COLO668 (cell line): Measurements from ENCODE around the gene HNRNPA2B1.
"Not testable (repeated sequence)": the region's sequence is repeated elsewhere in the genome, so short reads cannot be mapped to it uniquely, and the experiment has no call there.

Source experiments
- DNase-seq: peaks from one replicate; lab custom pipeline; 2025; ENCODE audit not compliant: unreplicated experiment; lab: John Stamatoyannopoulos, UW

The HNRNPA2B1 gene

GRCh38 chr7:26147646-26148306 lies 52.8 kb downstream of the HNRNPA2B1 start:
- not testable (repeated sequence) for DNase-seq

GRCh38 chr7:26147030-26147429 lies 53.5 kb downstream of the HNRNPA2B1 start:
- DNase-seq: no peak

- no peak for DNase-seq
These were observed 55.3 kb downstream of the HNRNPA2B1 start for GRCh38 chr7:26145238-26145637.

GRCh38 chr7:26144184-26145080 lies 56.1 kb downstream of the HNRNPA2B1 start:
- DNase-seq: no peak

- DNase-seq: no peak
These were observed 57.1 kb downstream of the HNRNPA2B1 start for GRCh38 chr7:26143298-26144048.

- no peak for DNase-seq
These were observed 59.5 kb downstream of the HNRNPA2B1 start for GRCh38 chr7:26141077-26141476.

GRCh38 chr7:26140380-26140779 lies 60.2 kb downstream of the HNRNPA2B1 start:
- DNase-seq: no peak
